Left lung (tissue), 10 donors: Measurements from ENCODE around the gene LHFPL3. TPM values are rescaled to one million over a fixed set of nuclear protein-coding genes. Genes with fewer than 3 reads are reported as not detected.

Experiments
- ATAC-seq: fragments of 200-7000 bp; cut with Tn5 transposase; one replicate; pipeline ENCODE4 v1.9.1; 2020; ENCODE audit warnings: moderate library complexity
- DNase-seq, 4 donors: peaks; one replicate each; pipeline ENCODE4 v3.0.0-alpha.2; 2013 to 2020
- H3K27ac ChIP-seq, 2 donors: fragments of 200-600 bp; sonication (generic) in 1 of 2; one replicate each; pipeline versions ENCODE4 v1.5.0 to v1.8.0; 2020 to 2021
- H3K27me3 ChIP-seq, 2 donors: fragments of 200-600 bp; sonication (generic) in 1 of 2; one replicate each; pipeline versions ENCODE4 v1.5.0 to v1.8.0; 2020 to 2021
- H3K36me3 ChIP-seq, 2 donors: fragments of 200-600 bp; sonication (generic) in 1 of 2; one replicate each; pipeline versions ENCODE4 v1.5.0 to v1.8.0; 2020 to 2021
- H3K4me1 ChIP-seq, 2 donors: fragments of 200-600 bp; one replicate each; pipeline ENCODE4 v1.8.0; 2021
- H3K4me3 ChIP-seq, 2 donors: fragments of 200-600 bp; sonication (generic) in 1 of 2; one replicate each; pipeline versions ENCODE4 v1.5.0 to v1.8.0; 2020 to 2021; ENCODE audit warnings: mild to moderate bottlenecking in 1 of 2
- H3K9me3 ChIP-seq, 2 donors: fragments of 200-600 bp; sonication (generic) in 1 of 2; one replicate each; pipeline versions ENCODE4 v1.5.0 to v1.8.0; 2020 to 2021
- CTCF ChIP-seq, 2 donors: fragments of 200-600 bp; sonication (generic) in 1 of 2; IDR thresholded peaks; one replicate each; pipeline versions ENCODE4 v1.5.0 to v1.8.0; 2021; ENCODE audit warnings: antibody characterized with exemption in 2 of 2
- intact Hi-C, 2 donors: fragments of 100-400 bp; cut with DNase I; formaldehyde crosslinking; loops; one replicate each; pipeline versions ENCODE4 v1.11.2 to v1.14.2; 2022
- polyA plus RNA-seq, 6 donors: library from polyadenylated mRNA; unstranded; fragments of 120-200 nt; gene quantifications; one replicate each; pipeline ENCODE4 v1.2.1, GENCODE V29; 2013; ENCODE audit not compliant: insufficient read length in 6 of 6
- total RNA-seq, 2 donors: library from RNA; stranded (reverse); fragmentation: NEBNext Ultra II Directional; extraction: Animal tissue kit (Norgen Biotek cat#: 25700); gene quantifications; one replicate each; pipeline ENCODE4 v1.2.1, GENCODE V29; 2021
- donor health status: DM: no; HTN: yes; CAD: no.
- donor health status: DM: no; HTN: no; CAD: no.

LHFPL3 gene
- total and polyA plus RNA-seq, 8 donors, result 1.0 to 3.7 (median 2.5) TPM; not detected in 2

DNA sequence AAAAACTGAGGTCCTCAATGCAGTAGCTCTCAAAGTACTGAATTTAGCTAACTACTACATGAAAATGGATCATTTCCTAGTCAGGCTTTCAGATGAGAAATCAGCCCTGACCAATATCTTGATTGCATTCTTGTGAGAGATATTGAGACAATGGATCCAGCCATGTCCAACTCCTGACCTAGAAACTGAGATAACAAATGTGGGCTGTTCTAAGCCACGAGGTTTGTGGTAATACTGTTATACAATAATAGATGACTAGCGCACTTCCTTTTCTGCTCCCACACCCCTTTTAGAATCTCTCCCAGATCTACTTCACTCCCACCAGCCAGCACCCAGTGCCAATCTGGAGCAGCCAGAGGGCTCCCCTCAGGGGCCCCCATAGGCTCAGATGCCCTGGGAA is 476.3 kb downstream of the LHFPL3 start:
- TF ChIP-seq CTCF (IDR thresholded peaks at IDR 0.05), result no peak
- no peak for ATAC-seq
- H3K9me3 ChIP-seq, result no peaks in the 10 kb centered on the region

GRCh38 chr7:104805449-104806317 is 477.3 kb downstream of the LHFPL3 start:
- Histone ChIP-seq H3K4me1 (no peaks in the 10 kb centered on the region), H3K9me3 (no peaks in the 10 kb centered on the region), H3K27me3 (no peaks in the 10 kb centered on the region), H3K4me3 (no peak overlapping the region), H3K27ac (no peak overlapping the region), H3K36me3 (no peaks in the 10 kb centered on the region)
- ATAC-seq (no peak), DNase-seq (no peak)
- intact Hi-C loops, result no loop called here
- no peak for TF ChIP-seq CTCF (IDR thresholded peaks at IDR 0.05)

More for the DNA sequence above, 476.3 kb downstream of the LHFPL3 start:
- Histone ChIP-seq H3K27me3 (no peaks in the 10 kb centered on the region), H3K4me3 (no peak overlapping the region), H3K27ac (no peak overlapping the region), H3K36me3 (no peaks in the 10 kb centered on the region), H3K4me1 (no peaks in the 10 kb centered on the region)
- no peak for DNase-seq
- intact Hi-C loops, result no loop called here

DNA sequence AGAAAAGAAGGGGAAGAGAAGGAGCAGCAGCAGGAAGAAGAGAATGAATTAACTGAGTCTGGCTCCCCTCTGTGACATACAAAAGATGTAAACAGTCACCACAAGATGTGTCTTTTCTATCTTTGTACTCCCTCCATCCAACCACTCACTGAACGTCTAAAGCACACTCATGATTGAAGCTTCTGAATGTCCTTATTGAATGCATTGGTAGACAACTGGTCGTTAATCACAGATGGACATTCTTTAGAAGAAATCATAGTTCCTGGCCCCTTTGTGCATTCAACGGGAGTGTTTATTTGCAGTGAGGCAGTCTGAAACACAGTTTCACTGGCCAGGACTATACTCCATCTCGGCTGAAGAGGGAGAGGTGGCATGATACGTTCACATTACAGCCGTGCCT is 479.3 kb downstream of the LHFPL3 start:
- TF ChIP-seq CTCF (IDR thresholded peaks at IDR 0.05), result no peak
- no peak overlapping the region for H3K4me3 ChIP-seq
- no peak for DNase-seq

DNA sequence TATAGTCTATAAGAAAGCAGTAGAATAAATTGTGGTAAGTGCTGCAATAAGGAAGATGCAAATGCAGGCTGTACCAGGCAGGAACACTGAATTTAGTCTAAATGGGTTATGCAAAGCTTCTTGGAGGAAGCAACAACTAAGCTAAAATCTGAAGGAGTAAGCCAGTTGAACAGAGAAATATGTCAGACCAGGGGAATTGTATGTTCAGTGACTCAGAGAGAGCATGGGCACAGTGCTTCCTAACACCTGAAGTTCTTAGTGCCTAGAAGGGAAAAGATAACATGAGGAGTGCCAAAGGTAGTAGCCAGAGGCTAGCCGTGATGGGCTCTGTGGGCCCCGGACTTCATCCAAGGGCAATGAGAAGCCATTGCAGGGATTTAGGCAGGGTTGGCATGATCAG is 481.5 kb downstream of the LHFPL3 start:
- TF ChIP-seq CTCF (IDR thresholded peaks at IDR 0.05), result no peak
- Histone ChIP-seq H3K4me3 (no peak overlapping the region), H3K4me1 (no peaks in the 10 kb centered on the region), H3K9me3 (no peaks in the 10 kb centered on the region), H3K36me3 (no peaks in the 10 kb centered on the region), H3K27me3 (no peaks in the 10 kb centered on the region), H3K27ac (no peak overlapping the region)
- DNase-seq (no peak), ATAC-seq (no peak)
- intact Hi-C loops, result no loop called here

More for the DNA sequence above, 479.3 kb downstream of the LHFPL3 start:
- Histone ChIP-seq H3K9me3 (no peaks in the 10 kb centered on the region), H3K27me3 (no peaks in the 10 kb centered on the region), H3K36me3 (no peaks in the 10 kb centered on the region), H3K4me1 (no peaks in the 10 kb centered on the region), H3K27ac (no peak overlapping the region)
- intact Hi-C loops, result no loop called here
- no peak for ATAC-seq

GRCh38 chr7:104814126-104814525 is 485.7 kb downstream of the LHFPL3 start:
- no peaks in the 10 kb centered on the region for H3K4me1 ChIP-seq
- intact Hi-C loops, result no loop called here
- DNase-seq, result no peak
- H3K36me3 ChIP-seq, result no peaks in the 10 kb centered on the region
- H3K27ac ChIP-seq, result no peak overlapping the region
- no peaks in the 10 kb centered on the region for H3K27me3 ChIP-seq
- H3K4me3 ChIP-seq, result no peak overlapping the region
- no peak for ATAC-seq
- H3K9me3 ChIP-seq, result no peaks in the 10 kb centered on the region
- TF ChIP-seq CTCF (IDR thresholded peaks at IDR 0.05), result no peak
